GM21367 (cell line): ENCODE data around the gene SPPL2B.

Experiments
- ATAC-seq: cut with Tn5 transposase; IDR thresholded peaks from one replicate; pipeline ENCODE4 v1.9.1; 2021; ENCODE audit not compliant: unreplicated experiment

Gene SPPL2B

GRCh38 chr19:2296141-2296540 is 32.3 kb upstream of the SPPL2B start:
- ATAC-seq = no peak

DNA sequence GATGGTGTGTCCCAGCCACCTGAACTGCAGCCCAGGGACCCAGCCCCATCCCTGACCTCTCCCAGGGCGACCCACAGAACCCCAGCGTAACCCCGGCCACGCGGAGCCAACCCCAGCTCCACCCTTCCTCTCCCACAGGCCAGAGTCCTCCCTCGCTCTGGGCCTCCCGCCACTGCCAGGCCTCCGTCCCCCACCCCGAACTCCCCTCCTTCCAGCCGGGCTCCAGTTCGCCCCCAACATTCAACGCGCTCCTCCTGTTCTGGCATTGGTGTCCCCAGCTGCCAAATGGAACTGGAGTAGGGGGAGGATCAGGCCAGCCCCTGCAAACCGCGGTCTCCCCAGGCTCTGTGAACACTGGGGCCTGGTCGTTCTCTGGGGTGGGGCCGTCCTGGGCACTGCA is 28.0 kb upstream of the SPPL2B start:
- ATAC-seq = no peak

DNA sequence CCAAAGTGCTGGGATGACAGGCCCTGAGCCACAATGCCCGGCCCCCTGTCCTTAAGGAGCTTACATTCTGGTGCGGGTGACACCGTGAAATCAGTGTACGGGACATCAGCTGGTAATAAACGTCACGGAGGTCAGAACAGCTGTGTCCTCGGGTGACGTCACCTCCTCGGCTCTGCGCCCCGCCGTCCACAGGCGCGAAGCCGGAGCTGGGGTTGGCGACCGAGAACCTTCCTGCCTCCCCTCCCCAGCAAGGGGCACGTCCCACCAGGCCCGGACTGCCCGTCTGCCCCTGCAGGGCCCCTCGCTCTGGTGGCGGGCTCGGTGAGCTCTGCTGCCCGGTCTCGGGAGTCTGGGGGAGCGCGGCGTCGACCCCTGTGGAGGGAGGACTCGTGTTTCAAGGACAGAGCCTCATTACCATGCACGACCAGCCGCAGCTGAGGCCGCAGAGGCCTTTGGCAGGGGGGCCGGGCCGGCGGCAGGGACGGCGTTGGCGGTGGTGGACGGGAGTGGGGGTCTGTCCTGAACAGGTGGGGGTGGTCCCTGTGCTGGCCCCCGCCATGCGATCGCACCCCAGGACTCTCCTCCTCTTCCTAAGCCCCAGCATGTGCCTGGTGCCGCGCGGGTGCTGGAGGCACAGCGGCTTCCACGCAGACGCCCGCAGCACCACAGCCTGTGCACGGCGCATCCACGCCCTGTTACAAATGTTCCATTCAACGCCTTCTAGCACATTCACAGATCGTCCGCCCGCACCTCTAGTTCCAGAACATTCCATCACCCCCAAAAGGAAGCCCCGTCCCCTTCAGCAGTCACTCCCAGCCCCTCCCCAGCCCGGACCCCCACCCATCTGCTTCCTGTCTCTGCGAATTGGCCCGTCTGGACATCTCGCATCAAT is 25.9 kb upstream of the SPPL2B start:
- no peak for ATAC-seq

- ATAC-seq = no peak
Measured at GRCh38 chr19:2303211-2303798, 25.2 kb upstream of the SPPL2B start.

GRCh38 chr19:2305452-2306280 is 22.8 kb upstream of the SPPL2B start:
- no peak for ATAC-seq

GRCh38 chr19:2306281-2306806 is 22.1 kb upstream of the SPPL2B start:
- ATAC-seq = no peak

DNA sequence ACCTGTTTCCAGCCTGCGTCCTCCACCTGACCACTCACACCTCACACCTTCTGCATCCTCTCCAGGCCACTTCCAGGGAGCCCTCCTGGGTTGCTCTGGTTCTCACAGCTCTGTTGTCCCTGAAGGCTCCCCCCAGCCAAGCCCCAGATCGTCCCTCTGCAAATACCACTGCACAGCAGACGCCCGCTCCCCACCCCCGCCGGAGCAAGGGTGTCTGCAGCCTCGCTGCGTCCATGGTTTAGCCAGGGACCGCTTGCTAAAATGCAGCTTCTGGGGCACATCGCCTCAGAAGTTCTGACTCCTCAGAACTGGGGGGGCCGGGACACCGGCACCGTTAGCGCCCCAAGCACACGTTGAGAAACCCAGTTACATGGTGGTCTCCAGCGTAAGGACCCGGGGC is 21.5 kb upstream of the SPPL2B start:
- ATAC-seq = no peak

- ATAC-seq = no peak
Measured at GRCh38 chr19:2307518-2308012, 20.9 kb upstream of the SPPL2B start.

GRCh38 chr19:2308114-2308556 is 20.3 kb upstream of the SPPL2B start, which contains the start of gene LINGO3:
Gene LINGO3, minus strand, starts transcription at chr19:2308154. Its CDS starts 16,378 bp downstream, at chr19:2291776.
- ATAC-seq = no peak

- ATAC-seq = no peak
Measured at GRCh38 chr19:2309734-2310362, 18.6 kb upstream of the SPPL2B start.

DNA sequence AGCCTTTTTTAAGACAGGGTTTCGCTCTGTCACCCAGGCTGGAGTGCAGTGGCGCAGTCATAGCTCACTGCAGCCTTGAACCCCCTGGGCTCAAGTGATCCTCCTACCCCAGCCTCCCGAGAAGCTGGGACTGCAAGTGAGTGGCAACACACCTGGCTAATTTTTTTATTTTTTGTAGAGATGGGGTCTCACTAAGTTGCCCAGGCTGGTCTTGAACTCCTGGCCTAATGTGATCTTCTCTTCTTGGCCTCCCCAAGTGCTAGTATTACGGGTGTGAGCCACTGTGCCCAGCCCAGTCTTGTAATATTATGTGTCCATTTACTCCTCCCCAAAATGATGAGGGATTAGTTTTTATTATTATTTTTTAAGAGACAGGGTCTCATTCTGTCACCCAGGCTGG is 17.4 kb upstream of the SPPL2B start:
- ATAC-seq = no peak

DNA sequence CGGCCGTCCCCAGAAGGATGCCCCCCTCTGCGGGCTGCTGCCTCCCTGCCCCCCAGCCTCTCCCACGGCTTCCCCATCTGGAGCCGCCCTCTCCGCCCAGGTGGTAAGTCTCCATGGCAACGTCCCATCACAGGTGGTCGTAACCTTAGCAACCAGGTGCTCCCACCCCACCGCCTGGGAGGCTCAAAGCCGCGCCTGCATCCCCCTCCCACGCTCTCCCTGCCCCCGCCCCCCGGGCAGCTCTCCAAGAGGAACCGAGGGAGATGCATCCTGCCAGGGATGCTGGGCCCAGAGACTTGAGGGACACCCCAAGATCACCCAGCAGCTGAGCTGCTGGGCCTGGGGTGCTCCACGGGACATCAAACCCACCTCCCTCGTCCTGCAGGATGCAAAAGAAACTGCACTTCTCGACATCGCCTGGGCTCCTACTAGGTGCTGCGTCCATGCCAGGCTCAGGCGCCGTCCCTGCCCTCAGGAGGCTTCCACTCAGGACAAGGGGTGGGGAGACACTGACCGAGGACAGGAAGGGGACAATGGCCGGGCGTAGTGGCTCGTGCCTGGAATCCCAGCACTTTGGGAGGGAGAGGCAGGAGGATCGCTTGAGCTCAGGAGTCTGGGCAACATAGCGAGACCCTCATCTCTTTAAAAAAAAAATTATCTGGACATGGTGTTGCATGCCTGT is 15.5 kb upstream of the SPPL2B start:
- no peak for ATAC-seq

DNA sequence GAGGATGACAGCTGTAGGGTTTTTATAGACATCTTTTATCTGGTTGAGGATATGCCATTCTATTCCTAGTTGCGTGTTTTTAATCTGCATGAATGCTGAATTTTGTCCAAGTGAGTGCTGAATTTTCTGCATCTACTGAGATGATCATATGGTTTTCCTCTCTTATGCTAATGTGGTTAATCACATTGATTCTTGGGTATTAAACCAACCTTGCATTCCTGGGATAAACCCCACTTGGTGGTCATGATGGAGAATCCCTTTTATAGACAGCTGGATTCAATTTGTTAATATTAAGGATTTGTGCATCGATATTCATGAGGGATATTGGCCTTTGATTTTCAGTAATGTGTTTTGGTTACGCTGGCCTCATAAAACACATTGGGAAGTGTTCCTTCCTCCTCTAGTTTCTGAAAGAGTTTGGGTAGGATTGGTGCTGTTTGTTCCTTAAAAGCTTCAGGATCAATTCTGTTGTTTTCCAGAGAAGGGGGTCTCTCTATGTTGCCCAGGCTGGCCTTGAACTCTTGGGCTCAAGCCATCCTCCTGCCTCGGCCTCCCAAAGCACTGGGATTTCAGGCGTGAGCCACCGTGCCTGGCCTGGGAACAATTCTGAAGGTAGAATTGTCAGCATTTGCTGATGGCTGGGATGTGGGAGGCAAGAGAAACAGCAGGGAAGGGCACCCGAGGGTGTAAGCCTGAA is 13.2 kb upstream of the SPPL2B start:
- no peak for ATAC-seq

DNA sequence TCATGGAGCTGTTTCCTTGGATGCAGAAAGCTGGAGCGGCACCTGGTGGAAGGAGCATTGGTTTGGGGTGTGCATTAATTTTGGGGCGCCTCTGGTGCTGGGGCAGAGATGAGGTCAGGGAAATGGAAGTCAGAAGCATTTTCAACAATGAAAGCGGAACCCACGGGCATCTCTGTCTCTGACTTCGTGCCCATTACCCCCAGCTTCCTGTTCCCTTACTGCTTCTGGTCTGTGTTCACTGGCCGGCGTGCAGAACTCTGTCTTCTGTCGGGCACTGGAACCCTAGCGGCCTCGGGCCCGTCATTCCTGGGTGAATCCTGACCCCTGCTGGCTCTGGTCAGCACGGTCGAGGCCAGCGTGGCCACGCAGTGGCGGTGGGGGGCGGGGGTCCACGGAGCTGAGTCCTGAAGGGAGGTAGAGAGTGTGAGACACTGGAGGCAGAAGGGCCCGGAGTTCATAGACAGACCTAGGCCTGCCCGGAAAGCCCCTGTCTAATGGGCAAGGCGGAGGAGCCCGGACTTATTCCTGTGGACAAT is 12.6 kb upstream of the SPPL2B start:
- no peak for ATAC-seq

GRCh38 chr19:2317300-2317699 is 11.2 kb upstream of the SPPL2B start:
- ATAC-seq = no peak

- no peak for ATAC-seq
Measured at GRCh38 chr19:2317756-2318155, 10.7 kb upstream of the SPPL2B start.

DNA sequence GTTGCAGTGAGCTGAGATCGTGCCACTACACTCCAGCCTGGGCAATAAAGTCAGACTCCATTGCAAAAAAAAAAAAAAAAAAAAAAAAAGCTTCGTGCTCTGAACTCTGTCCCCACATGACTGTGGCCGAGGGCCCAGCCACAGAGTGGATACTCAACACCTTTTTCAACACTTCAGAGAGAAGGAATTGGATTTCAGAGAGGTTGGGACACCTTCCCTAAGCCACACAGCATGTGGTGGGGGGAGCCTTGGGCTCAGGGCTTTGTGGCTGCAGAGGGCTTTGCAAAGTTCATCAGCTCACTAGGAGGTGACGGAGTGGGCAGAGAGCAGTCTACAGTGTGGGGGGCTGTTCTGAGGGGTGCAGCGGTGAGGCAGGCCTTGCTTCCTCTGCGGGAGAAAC is 9.6 kb upstream of the SPPL2B start:
- no peak for ATAC-seq

- no peak for ATAC-seq
Measured at GRCh38 chr19:2319551-2319950, 8.9 kb upstream of the SPPL2B start.

DNA sequence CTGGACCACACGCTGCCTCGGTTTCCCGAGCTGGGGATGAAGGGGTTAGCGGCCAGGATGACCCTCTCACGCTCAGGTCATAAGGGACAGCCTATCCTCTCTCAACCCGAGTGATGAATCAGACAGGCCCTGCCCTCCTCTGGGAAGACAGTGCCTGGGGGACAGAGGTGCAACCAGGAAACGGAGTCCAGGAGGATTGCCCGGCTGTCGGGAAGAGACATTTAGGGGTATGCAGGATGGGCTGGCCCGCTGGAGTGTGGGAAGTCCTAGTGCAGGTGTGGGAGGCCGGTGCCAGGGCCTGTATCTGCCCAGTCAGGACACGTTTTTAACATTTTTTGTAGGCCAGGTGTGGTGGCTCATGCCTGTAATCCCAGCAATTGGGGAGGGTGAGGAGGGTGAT is 8.4 kb upstream of the SPPL2B start:
- ATAC-seq = no peak
